IPS-15b (cell line): ENCODE data around the gene RNASEH2B.
A peak's percentile ranks its signal among the peaks of the same experiment; 100 is the strongest.

Experiments used
- H3K27me3 ChIP-seq: one replicate; pipeline ENCODE4 v1.6.1; 2013; ENCODE audit warnings: low read length; ENCODE audit not compliant: control insufficient read depth, insufficient read depth
- H3K36me3 ChIP-seq: one replicate; pipeline ENCODE4 v1.6.1; 2013; ENCODE audit warnings: low read length; ENCODE audit not compliant: control insufficient read depth, insufficient read depth
- H3K4me1 ChIP-seq: one replicate; pipeline ENCODE4 v1.6.1; 2013; ENCODE audit warnings: mild to moderate bottlenecking, low read length; ENCODE audit not compliant: control insufficient read depth, insufficient read depth
- H3K4me3 ChIP-seq: one replicate; pipeline ENCODE4 v1.5.1; 2013; ENCODE audit warnings: low read depth, low read length
- H3K9ac ChIP-seq: one replicate; pipeline ENCODE4 v1.6.1; 2013; ENCODE audit warnings: low read depth, mild to moderate bottlenecking, low read length
- H3K9me3 ChIP-seq: one replicate; pipeline ENCODE4 v1.6.1; 2013; ENCODE audit warnings: mild to moderate bottlenecking, low read length; ENCODE audit not compliant: control insufficient read depth, insufficient read depth

The RNASEH2B gene

GRCh38 chr13:50910485-50910805, 854 bp downstream of the RNASEH2B start:
- Histone ChIP-seq H3K9ac (peak overlapping the region; percentile 84), H3K9me3 (no peaks in the 10 kb centered on the region), H3K4me3 (peak overlapping the region; percentile 87), H3K4me1 (peaks cover 18% of the 10 kb centered on the region), H3K27me3 (no peaks in the 10 kb centered on the region), H3K36me3 (no peaks in the 10 kb centered on the region)

- H3K4me3 ChIP-seq: no peak overlapping the region
- H3K4me1 ChIP-seq: peaks cover 18% of the 10 kb centered on the region
- H3K9ac ChIP-seq: no peak overlapping the region
- H3K9me3 ChIP-seq: no peaks in the 10 kb centered on the region
- no peaks in the 10 kb centered on the region for H3K36me3 ChIP-seq
- no peaks in the 10 kb centered on the region for H3K27me3 ChIP-seq
Observed at GRCh38 chr13:50911081-50911631, 1.6 kb downstream of the RNASEH2B start.

DNA sequence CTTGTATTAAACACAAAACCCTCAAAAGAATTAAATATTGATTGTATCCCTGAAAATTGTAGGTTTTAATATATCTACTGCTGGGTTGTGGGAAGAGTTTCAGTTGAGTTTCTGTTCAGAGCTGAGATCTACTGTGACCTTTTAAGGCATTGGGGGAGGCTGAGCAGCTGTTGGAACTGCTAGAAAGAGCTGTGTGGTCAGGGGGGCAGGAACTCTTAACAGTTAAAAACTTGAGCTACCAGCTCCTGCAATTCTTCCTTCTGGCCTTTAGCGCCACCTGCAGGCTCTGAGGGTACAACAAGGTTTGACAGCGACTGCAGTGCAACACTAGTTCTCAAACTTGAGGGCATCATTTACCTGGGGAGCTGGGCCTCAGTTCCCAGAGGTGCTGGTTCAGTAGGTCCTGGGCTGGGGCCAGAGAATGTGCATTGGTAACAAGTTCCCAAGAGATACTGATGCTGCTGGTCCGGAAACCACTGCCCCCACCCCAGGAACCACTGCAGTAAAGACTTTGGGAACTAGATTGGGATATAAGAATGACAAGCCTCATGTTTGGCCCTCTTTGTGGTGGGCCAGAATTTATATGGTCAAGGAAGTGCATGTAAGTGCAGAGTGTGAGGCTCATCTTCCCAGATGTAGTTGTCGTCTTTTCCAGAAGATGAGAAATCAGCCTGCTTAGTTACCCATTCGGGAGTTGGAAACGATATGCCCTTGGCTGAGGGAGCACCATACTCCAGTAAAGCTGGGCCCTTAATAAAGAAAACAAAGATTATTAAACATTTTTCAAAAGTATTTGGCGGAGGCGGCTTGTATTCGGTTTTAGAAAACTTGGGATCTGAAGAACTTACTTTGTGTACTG, 2.6 kb downstream of the RNASEH2B start:
- H3K27me3 ChIP-seq: no peaks in the 10 kb centered on the region
- no peak overlapping the region for H3K4me3 ChIP-seq
- peaks cover 23% of the 10 kb centered on the region for H3K4me1 ChIP-seq
- H3K9ac ChIP-seq: no peak overlapping the region
- no peaks in the 10 kb centered on the region for H3K9me3 ChIP-seq
- no peaks in the 10 kb centered on the region for H3K36me3 ChIP-seq

DNA sequence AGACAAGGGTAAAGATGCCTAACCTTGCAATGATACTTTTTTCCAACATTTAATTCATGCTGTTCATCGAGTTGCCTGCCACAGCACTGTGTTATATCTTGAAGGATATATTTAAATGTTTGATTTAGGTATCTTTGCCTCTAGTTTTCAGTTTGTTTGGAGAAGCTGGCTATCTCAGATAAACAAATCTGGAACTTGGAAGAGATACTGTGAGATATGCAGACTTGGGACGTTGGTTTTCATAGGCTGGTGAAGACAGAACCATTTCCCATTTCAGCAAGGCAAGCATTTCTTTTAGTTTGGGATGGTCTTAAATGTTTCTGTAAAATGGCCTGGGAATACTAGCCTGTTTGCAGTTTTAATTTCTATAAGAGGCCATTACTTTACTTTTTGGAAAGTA, 3.3 kb downstream of the RNASEH2B start:
- Histone ChIP-seq H3K4me3 (no peak overlapping the region), H3K9ac (no peak overlapping the region), H3K36me3 (no peaks in the 10 kb centered on the region), H3K9me3 (no peaks in the 10 kb centered on the region), H3K27me3 (no peaks in the 10 kb centered on the region), H3K4me1 (peaks cover 23% of the 10 kb centered on the region)

- H3K9ac ChIP-seq: no peak overlapping the region
- no peaks in the 10 kb centered on the region for H3K36me3 ChIP-seq
- H3K9me3 ChIP-seq: no peaks in the 10 kb centered on the region
- H3K4me3 ChIP-seq: no peak overlapping the region
- peaks cover 21% of the 10 kb centered on the region for H3K4me1 ChIP-seq
- no peaks in the 10 kb centered on the region for H3K27me3 ChIP-seq
Observed at GRCh38 chr13:50914176-50914700, 4.6 kb downstream of the RNASEH2B start.

DNA sequence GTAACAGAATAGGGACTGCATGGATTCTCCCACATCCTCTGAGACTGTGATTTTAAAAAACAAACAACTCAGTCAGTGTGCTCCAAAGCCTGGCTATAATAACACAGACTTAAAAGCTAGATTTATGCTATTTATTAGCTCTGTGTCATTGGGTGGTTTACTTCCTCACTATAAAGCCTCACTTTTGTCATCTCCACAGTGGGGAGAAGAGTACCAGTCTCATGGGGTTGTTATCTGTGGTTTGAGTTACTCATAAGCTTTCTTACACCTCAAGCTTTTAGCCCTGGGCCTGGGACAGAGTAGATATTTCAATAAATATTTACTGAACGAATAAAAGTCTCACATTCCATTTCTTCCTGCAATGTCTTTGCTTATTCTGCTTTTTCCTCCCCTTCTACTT, 5.3 kb downstream of the RNASEH2B start:
- Histone ChIP-seq H3K9me3 (no peaks in the 10 kb centered on the region), H3K9ac (peak overlapping the region; percentile 0), H3K4me1 (peaks cover 20% of the 10 kb centered on the region), H3K36me3 (no peaks in the 10 kb centered on the region), H3K4me3 (no peak overlapping the region), H3K27me3 (no peaks in the 10 kb centered on the region)

DNA sequence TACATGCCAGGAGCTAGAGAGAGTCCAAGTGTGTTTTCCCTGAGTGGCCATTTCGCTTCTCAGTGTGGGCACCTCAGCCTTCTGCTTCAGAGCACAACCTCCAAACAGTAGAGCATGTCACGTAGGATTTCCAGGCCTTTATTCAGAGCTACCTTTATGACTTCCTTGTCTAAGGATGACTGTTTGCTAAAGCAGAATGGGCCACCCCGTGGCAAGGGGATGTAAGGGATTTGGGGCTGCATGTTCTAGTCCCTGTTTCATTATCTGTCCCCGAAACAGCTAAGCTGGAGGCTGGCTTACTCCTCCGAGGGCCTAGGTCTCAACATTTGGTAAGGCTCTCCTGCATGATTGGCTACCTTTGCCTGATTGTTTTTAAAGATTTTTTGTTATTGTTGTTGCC, 6.0 kb downstream of the RNASEH2B start:
- peaks cover 20% of the 10 kb centered on the region for H3K4me1 ChIP-seq
- H3K9me3 ChIP-seq: no peaks in the 10 kb centered on the region
- H3K27me3 ChIP-seq: no peaks in the 10 kb centered on the region
- no peak overlapping the region for H3K9ac ChIP-seq
- H3K36me3 ChIP-seq: no peaks in the 10 kb centered on the region
- no peak overlapping the region for H3K4me3 ChIP-seq

- Histone ChIP-seq H3K9me3 (peaks cover 3% of the 10 kb centered on the region), H3K27me3 (no peaks in the 10 kb centered on the region), H3K4me1 (peaks cover 9% of the 10 kb centered on the region), H3K36me3 (no peaks in the 10 kb centered on the region), H3K4me3 (no peak overlapping the region), H3K9ac (no peak overlapping the region)
Observed at GRCh38 chr13:50916701-50917184, 7.2 kb downstream of the RNASEH2B start.

DNA sequence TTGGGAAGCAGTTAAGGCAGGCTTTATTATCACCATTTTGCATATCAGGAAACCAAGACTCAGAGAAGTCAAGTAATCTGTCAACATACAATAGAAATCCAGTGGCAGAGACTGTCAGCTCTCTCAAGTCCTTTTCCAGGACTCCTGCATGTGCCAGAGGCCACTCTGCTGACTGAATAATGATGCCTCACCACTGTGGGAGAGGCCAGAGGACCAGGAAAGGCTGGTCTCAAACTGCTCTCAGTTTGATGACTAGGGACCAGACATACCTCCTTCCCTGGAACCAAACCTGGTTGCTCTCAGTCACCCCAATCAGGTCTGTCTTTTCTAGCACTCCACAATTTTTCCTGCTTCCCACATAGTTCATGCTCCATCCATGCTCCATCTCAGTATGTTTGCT, 8.0 kb downstream of the RNASEH2B start:
- H3K4me3 ChIP-seq: no peak overlapping the region
- H3K27me3 ChIP-seq: no peaks in the 10 kb centered on the region
- peaks cover 8% of the 10 kb centered on the region for H3K4me1 ChIP-seq
- no peak overlapping the region for H3K9ac ChIP-seq
- H3K9me3 ChIP-seq: peaks cover 10% of the 10 kb centered on the region
- no peaks in the 10 kb centered on the region for H3K36me3 ChIP-seq

DNA sequence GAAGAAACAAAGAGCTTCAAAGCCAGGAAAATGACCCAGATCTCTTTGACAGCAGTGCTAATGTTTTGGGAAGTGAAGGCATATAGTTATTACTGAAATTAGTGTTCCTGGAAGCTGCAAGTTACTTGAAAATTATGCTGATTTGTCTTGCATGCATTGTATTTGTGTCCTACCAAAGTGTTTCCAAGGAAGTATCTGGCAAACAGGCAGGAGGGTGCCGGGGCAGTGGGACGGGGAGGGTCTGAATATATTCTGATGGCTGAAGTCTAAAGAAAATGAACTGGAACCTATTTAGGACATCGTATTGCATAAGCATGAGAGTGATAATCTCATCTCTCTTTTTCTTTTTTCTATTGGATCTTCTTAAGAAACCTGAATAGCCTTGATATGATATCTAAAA, 9.0 kb downstream of the RNASEH2B start:
- H3K36me3 ChIP-seq: no peaks in the 10 kb centered on the region
- no peaks in the 10 kb centered on the region for H3K27me3 ChIP-seq
- no peak overlapping the region for H3K9ac ChIP-seq
- H3K4me1 ChIP-seq: peaks cover 8% of the 10 kb centered on the region
- H3K9me3 ChIP-seq: peaks cover 13% of the 10 kb centered on the region
- no peak overlapping the region for H3K4me3 ChIP-seq

DNA sequence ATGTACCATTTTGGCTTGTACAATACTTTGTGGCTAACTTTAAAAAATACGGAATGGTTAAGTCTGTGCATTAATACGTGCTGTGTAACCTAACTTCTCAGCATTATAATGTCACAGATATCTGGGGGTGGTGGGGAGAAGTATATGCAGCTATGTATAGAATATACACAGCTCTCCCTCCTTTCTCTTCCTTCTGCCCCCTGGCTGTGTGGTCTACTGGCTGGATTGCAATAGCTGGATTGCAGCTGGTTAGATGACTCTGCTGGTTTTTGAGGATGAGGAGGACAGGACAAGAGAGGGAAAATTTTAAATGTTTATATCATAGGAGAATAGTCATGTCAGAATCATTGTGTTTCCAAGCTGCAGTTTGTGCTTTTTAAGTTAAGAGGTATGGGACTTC, 9.7 kb downstream of the RNASEH2B start:
- Histone ChIP-seq H3K36me3 (no peaks in the 10 kb centered on the region), H3K4me3 (no peak overlapping the region), H3K4me1 (peaks cover 8% of the 10 kb centered on the region), H3K27me3 (no peaks in the 10 kb centered on the region), H3K9ac (no peak overlapping the region), H3K9me3 (peaks cover 13% of the 10 kb centered on the region)

DNA sequence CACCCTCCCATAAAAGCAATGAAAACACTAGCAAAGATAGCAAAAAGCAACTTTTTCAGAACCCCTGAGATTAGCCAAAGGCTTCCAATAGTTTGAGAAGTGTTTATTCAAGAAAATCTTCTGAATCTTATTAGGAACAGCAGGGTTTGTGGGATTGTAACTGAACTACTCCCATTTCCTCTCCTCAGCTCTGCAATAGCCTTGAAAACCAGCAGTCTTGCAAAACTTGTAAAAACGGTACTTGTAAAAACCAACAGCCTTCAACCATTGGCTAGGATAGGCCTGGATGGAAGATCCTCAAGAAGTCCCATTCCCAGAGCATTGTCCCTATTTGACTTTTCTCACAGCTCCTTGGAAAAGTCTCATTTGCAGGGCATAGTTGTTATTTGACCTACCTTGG, 12.1 kb downstream of the RNASEH2B start:
- Histone ChIP-seq H3K9ac (no peak overlapping the region), H3K4me3 (no peak overlapping the region), H3K27me3 (no peaks in the 10 kb centered on the region), H3K9me3 (peaks cover 17% of the 10 kb centered on the region), H3K36me3 (no peaks in the 10 kb centered on the region), H3K4me1 (peaks cover 2% of the 10 kb centered on the region)
